Testis (tissue), 2 donors: ENCODE data around the gene GORASP1.

Source experiments
- CTCF ChIP-seq, 3 experiments: fragments of 450-650 bp in 2 of 3; fragments of 200-600 bp in 1 of 3; sonication (generic) in 1 of 3; IDR thresholded peaks; one replicate each; pipeline ENCODE4 v1.5.1; 2016 to 2019; ENCODE audit warnings: antibody characterized with exemption in 3 of 3, mild to moderate bottlenecking in 2 of 3, moderate library complexity in 1 of 3
- POLR2A ChIP-seq: fragments of 450-650 bp; IDR thresholded peaks from one replicate; pipeline ENCODE4 v1.6.1; 2017; ENCODE audit warnings: antibody characterized with exemption, mild to moderate bottlenecking, moderate library complexity

GRCh38 chr3:39134305-39134704, 26.9 kb upstream of the GORASP1 start:
- TF ChIP-seq CTCF (IDR thresholded peaks at IDR 0.05) (no peak), POLR2A (no peak)
